Ishikawa (cell line): ENCODE results near the gene RBMS1.

Source experiments
- MAX ChIP-seq: IDR thresholded peaks from 2 replicates; pipeline ENCODE4 v1.6.1; 2012
- TEAD4 ChIP-seq: IDR thresholded peaks from 2 replicates; pipeline ENCODE4 v1.6.1; 2012

GRCh38 chr2:160463245-160463644 lies 30.4 kb downstream of the RBMS1 start:
- TF ChIP-seq MAX (no peak), TEAD4 (no peak)
